Parathyroid adenoma (tissue), 2 donors: ENCODE data around the gene SPON2.

Source experiments
- H2AFZ ChIP-seq: fragments of 300-600 bp; sonication (generic); one replicate; pipeline ENCODE4 v1.7.0; 2017; ENCODE audit warnings: antibody characterized with exemption, mild to moderate bottlenecking
- H3K27ac ChIP-seq: fragments of 300-600 bp; sonication (generic); one replicate; pipeline ENCODE4 v1.7.0; 2017
- H3K27me3 ChIP-seq: fragments of 300-600 bp; sonication (generic); one replicate; pipeline ENCODE4 v1.7.0; 2017; ENCODE audit warnings: low read length; ENCODE audit not compliant: control insufficient read depth, insufficient read depth
- H3K36me3 ChIP-seq: fragments of 300-600 bp; sonication (generic); one replicate; pipeline ENCODE4 v1.7.0; 2017; ENCODE audit warnings: low read length; ENCODE audit not compliant: control insufficient read depth, insufficient read depth
- H3K4me1 ChIP-seq: fragments of 300-600 bp; sonication (generic); one replicate; pipeline ENCODE4 v1.7.0; 2017; ENCODE audit warnings: control low read depth
- H3K4me2 ChIP-seq: fragments of 300-600 bp; sonication (generic); one replicate; pipeline ENCODE4 v1.7.0; 2017; ENCODE audit warnings: low read length
- H3K4me3 ChIP-seq: fragments of 300-600 bp; sonication (generic); one replicate; pipeline ENCODE4 v1.7.0; 2017; ENCODE audit warnings: low read depth, low read length
- H3K79me2 ChIP-seq: fragments of 300-600 bp; sonication (generic); one replicate; pipeline ENCODE4 v1.7.0; 2017; ENCODE audit warnings: control low read depth
- H3K9ac ChIP-seq: fragments of 300-600 bp; sonication (generic); one replicate; pipeline ENCODE4 v1.7.0; 2017; ENCODE audit warnings: mild to moderate bottlenecking
- H3K9me3 ChIP-seq: fragments of 300-600 bp; sonication (generic); one replicate; pipeline ENCODE4 v1.7.0; 2017; ENCODE audit warnings: low read length; ENCODE audit not compliant: control insufficient read depth
- TF ChIP-seq, protein P1 (sequence below): fragments of 300-600 bp; sonication (generic); IDR thresholded peaks from one replicate; pipeline ENCODE4 v1.7.0; 2017; ENCODE audit warnings: antibody characterized with exemption, mild to moderate bottlenecking
- donor health status: primary hyperparathyroidism.

Gene SPON2

DNA sequence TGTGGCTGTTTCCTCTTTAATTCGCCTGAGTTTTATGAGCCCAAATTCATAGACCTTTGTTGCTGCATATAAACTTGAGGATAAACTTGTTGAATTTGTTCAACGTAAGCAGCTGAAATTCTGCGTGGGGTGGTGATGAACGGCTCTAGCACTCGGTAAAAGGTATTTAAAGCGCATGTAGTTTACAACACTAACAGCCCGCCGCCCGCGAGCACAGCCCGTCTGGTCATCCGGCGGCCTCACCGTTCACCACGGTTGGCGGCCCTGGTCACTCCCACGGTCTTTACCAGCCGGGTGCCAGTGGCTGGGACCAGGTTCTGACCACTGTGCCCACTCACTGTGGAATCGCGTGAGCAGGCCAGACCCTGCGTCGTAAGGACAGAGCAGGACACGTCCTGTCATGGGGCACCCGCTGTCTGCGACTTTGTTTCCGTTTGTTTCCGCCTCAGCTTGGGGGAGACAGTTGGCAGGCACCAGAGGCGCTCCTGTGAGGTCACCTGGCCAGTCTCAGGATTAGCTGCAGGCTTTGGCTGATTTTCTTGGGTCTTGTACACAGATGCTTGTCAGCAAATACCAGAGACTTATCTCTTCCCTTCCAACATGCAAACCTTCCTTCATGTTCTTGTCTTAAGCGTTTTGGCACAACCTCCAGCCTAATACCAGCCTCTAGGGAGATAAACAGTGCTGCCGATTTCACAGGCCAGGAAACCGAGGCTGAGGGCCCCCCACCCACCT lies 36.8 kb upstream of the SPON2 start:
- Histone ChIP-seq H3K27me3 (no peaks in the 10 kb centered on the region), H3K4me3 (no peak overlapping the region), H3K4me2 (no peak overlapping the region), H3K9ac (no peak overlapping the region), H2AFZ (no peak overlapping the region), H3K27ac (no peak overlapping the region), H3K4me1 (peaks cover 4% of the 10 kb centered on the region), H3K36me3 (no peaks in the 10 kb centered on the region), H3K79me2 (no peaks in the 10 kb centered on the region), H3K9me3 (no peaks in the 10 kb centered on the region)
- TF ChIP-seq, protein P1, sequence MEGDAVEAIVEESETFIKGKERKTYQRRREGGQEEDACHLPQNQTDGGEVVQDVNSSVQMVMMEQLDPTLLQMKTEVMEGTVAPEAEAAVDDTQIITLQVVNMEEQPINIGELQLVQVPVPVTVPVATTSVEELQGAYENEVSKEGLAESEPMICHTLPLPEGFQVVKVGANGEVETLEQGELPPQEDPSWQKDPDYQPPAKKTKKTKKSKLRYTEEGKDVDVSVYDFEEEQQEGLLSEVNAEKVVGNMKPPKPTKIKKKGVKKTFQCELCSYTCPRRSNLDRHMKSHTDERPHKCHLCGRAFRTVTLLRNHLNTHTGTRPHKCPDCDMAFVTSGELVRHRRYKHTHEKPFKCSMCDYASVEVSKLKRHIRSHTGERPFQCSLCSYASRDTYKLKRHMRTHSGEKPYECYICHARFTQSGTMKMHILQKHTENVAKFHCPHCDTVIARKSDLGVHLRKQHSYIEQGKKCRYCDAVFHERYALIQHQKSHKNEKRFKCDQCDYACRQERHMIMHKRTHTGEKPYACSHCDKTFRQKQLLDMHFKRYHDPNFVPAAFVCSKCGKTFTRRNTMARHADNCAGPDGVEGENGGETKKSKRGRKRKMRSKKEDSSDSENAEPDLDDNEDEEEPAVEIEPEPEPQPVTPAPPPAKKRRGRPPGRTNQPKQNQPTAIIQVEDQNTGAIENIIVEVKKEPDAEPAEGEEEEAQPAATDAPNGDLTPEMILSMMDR, result no peak

DNA sequence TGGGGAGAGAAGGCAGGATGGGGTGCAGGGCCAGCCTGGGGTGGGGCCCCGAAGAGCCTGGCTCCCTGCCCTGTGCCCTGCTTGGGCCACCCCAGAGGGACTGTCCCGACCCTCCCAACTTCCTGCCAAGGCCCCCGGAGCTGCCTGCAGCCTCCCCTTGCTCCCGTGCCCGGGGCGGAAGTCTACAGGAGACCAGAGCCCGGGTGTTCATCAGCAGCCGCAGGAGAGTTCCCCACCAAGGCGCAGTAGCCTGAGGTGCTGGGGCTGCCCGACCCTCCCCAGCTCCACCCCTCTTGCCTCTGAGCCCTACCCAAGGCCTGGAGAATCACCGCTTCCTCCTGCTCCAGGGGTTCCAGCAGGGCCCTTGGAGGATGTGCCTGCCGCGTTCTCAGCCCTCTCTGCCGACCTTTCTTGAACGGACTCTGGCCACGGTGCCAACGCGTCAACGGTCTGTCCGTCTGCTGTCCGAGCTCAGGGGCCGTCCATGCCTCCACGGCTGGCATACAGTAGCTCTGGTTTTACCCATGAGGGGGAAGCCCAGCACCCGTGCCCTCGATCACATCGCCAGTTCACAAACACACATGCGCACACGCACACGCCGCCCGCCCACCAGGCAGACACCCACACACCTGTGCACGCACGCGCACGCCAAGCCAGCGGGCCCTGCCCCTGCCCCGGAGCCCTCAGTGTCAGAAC lies 36.0 kb upstream of the SPON2 start:
- no peak overlapping the region for H3K9ac ChIP-seq

DNA sequence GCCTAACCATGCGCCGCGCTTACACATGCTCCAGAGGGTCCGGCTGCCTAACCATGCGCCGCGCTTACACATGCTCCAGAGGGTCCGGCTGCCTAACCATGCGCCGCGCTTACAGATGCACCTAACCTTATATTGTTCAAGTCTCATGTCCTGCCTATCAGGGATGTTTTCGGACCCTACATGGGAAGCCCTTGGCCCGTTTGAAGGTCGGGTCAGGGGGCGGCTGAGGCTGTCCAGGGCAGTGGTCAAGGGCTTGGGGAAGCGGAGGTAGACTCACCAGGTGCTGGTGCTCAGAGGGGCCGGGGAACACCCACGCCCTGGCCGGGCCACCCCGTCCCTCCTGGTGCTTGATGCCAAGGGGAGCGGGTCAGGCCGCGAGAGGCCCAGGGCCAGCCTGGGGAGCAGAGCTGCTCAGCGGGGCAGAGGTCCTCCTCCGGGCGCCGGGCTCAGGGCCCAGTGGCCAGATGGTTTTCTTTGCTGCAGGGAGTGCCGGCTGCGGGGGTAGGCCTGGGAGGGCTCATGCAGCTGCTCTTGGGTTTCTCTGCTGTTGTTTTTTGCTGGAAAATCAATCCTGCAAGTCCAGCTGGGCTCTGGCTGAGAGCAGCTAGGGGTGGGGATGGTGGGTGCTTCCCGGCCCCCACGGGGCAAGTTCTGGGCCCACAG lies 35.4 kb upstream of the SPON2 start:
- H3K4me2 ChIP-seq, result no peak overlapping the region
- H3K9ac ChIP-seq, result no peak overlapping the region
- TF ChIP-seq, protein P1, result no peak
- no peak overlapping the region for H3K27ac ChIP-seq
- H3K27me3 ChIP-seq, result no peaks in the 10 kb centered on the region
- H3K4me3 ChIP-seq, result no peak overlapping the region
- H3K79me2 ChIP-seq, result no peaks in the 10 kb centered on the region
- no peak overlapping the region for H2AFZ ChIP-seq
- no peaks in the 10 kb centered on the region for H3K9me3 ChIP-seq
- no peaks in the 10 kb centered on the region for H3K36me3 ChIP-seq
- H3K4me1 ChIP-seq, result peaks cover 4% of the 10 kb centered on the region

More for the DNA sequence above, 36.0 kb upstream of the SPON2 start:
- Histone ChIP-seq H3K4me2 (no peak overlapping the region), H3K79me2 (no peaks in the 10 kb centered on the region), H3K27ac (no peak overlapping the region), H3K4me1 (peaks cover 4% of the 10 kb centered on the region), H3K27me3 (no peaks in the 10 kb centered on the region), H3K9me3 (no peaks in the 10 kb centered on the region), H2AFZ (no peak overlapping the region), H3K36me3 (no peaks in the 10 kb centered on the region), H3K4me3 (no peak overlapping the region)
- TF ChIP-seq, protein P1, result no peak

DNA sequence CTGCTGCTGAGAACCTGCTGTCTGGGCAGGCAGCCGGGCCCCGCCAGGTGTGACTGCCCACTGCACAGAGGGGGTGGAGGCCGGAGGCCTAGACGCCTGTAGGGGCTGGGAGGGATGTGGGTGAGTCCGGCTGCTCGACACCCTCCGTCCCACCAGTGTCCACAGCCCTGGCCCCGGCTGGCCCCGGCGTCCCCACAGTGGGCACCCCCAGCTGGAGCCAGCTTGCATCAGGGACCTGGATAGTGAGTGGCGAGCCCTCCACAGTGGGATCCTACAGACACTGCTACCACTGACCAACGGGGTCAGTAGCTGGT lies 34.7 kb upstream of the SPON2 start:
- Histone ChIP-seq H3K79me2 (no peaks in the 10 kb centered on the region), H3K9me3 (no peaks in the 10 kb centered on the region), H2AFZ (no peak overlapping the region), H3K9ac (no peak overlapping the region), H3K27ac (no peak overlapping the region), H3K4me3 (no peak overlapping the region), H3K36me3 (no peaks in the 10 kb centered on the region), H3K27me3 (no peaks in the 10 kb centered on the region), H3K4me1 (peaks cover 4% of the 10 kb centered on the region), H3K4me2 (no peak overlapping the region)
- TF ChIP-seq, protein P1, result no peak
